CD4-positive, alpha-beta memory T cell (primary cell): Measurements from ENCODE around the gene TGFBR1. TPM values are rescaled to one million over a fixed set of nuclear protein-coding genes. Genes with fewer than 3 reads are reported as not detected.
"Not testable (repeated sequence)": the region's sequence is repeated elsewhere in the genome, so short reads cannot be mapped to it uniquely, and the experiment has no call there.

Experiments
- CTCF ChIA-PET: fragments of 350-600 bp; sonication (Branson Sonifier 250); formaldehyde crosslinking; loops from one replicate; lab custom pipeline; 2021; ENCODE audit warnings: inconsistent platforms; ENCODE audit not compliant: partially characterized antibody; lab: Charles Lee
- POLR2A ChIA-PET: fragments of 350-600 bp; sonication (Branson Sonifier 250); formaldehyde crosslinking; loops from one replicate; lab custom pipeline; 2021; ENCODE audit not compliant: partially characterized antibody; lab: Charles Lee
- DNase-seq, 5 donors: peaks; one replicate each; pipeline versions ENCODE4 v3.0.0 to v3.0.0-alpha.2; 2020 to 2022; ENCODE audit warnings: mixed read lengths in 1 of 5
- H3K27ac ChIP-seq: one replicate; pipeline ENCODE4 v1.7.0; 2013; ENCODE audit warnings: low read depth, low read length
- H3K27me3 ChIP-seq: 2 replicates; pipeline ENCODE4 v1.7.0; 2013; ENCODE audit warnings: mild to moderate bottlenecking, low read length, moderate library complexity; ENCODE audit not compliant: insufficient read depth
- H3K36me3 ChIP-seq: 2 replicates; pipeline ENCODE4 v1.7.0; 2013; ENCODE audit warnings: mild to moderate bottlenecking, low read length, moderate library complexity; ENCODE audit not compliant: insufficient read depth
- H3K4me1 ChIP-seq: 2 replicates; pipeline ENCODE4 v1.7.0; 2013; ENCODE audit warnings: mild to moderate bottlenecking, low read length, moderate library complexity; ENCODE audit not compliant: insufficient read depth
- H3K4me3 ChIP-seq, 2 donors: one replicate each; pipeline ENCODE4 v1.7.0; 2013; ENCODE audit warnings: low read length in 2 of 2, mild to moderate bottlenecking in 1 of 2
- H3K9me3 ChIP-seq, 2 donors: one replicate each; pipeline ENCODE4 v1.7.0; 2013; ENCODE audit warnings: low read length in 2 of 2, control low read depth in 1 of 2; ENCODE audit not compliant: control insufficient read depth in 1 of 2
- H3K27ac Mint-ChIP-seq, 7 donors: one replicate each; pipeline ENCODE4 v1.8.0; 2020 to 2021; ENCODE audit warnings: mixed read lengths in 7 of 7, mild to moderate bottlenecking in 6 of 7, inconsistent platforms in 3 of 7, moderate library complexity in 3 of 7
- H3K27me3 Mint-ChIP-seq, 2 donors: one replicate each; pipeline ENCODE4 v1.8.0; 2020 to 2021; ENCODE audit warnings: mixed read lengths in 2 of 2
- H3K36me3 Mint-ChIP-seq, 2 donors: one replicate each; pipeline ENCODE4 v1.8.0; 2020 to 2021; ENCODE audit warnings: mixed read lengths in 2 of 2, inconsistent platforms in 1 of 2, mild to moderate bottlenecking in 1 of 2
- H3K4me1 Mint-ChIP-seq, 4 donors: one replicate each; pipeline ENCODE4 v1.8.0; 2020 to 2021; ENCODE audit warnings: mixed read lengths in 4 of 4, mild to moderate bottlenecking in 1 of 4
- H3K4me3 Mint-ChIP-seq, 8 donors: one replicate each; pipeline ENCODE4 v1.8.0; 2020 to 2021; ENCODE audit warnings: mixed read lengths in 8 of 8, mild to moderate bottlenecking in 7 of 8, moderate library complexity in 6 of 8, inconsistent platforms in 3 of 8
- H3K9me3 Mint-ChIP-seq, 8 donors: one replicate each; pipeline ENCODE4 v1.8.0; 2020 to 2021; ENCODE audit warnings: mixed read lengths in 8 of 8, mild to moderate bottlenecking in 5 of 8, inconsistent platforms in 3 of 8, moderate library complexity in 1 of 8
- intact Hi-C: fragments of 100-400 bp; cut with micrococcal nuclease; formaldehyde crosslinking; loops from one replicate; pipeline ENCODE4 v1.15.1; 2023
- polyA plus RNA-seq, 2 donors: library from polyadenylated mRNA; unstranded; fragments of 300-500 nt; fragmentation: Illumina TruSeq; gene quantifications; one replicate each; pipeline ENCODE4 v1.2.3, GENCODE V29; 2021
- total RNA-seq, 2 experiments: library from RNA; stranded (reverse); gene quantifications; one replicate each; pipeline ENCODE4 v1.2.3, GENCODE V29; 2021

Gene TGFBR1
- total and polyA plus RNA-seq, 4 experiments from 2014 or later, result 19.1 to 27.4 (median 23.9) TPM

DNA sequence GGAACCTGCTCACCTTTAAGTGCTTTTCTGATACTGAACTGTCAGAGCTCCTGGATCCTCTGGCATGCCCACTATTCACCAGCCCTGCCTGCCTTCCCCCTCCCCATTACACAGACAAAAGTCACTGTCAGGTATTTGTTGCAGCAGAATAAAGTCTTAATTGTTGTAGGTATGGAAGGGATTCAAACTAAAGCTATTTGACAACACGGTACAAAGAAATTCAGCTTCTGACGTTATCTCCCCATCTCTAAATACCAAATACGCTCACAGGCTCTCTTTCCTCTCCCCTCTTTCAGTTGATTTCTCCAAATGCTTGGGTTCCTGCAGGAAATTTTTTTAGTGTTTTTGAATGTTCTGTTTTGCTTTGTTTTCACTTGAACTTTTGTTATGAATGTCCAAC lies 9.3 kb upstream of the TGFBR1 start:
- no peaks in the 10 kb centered on the region for H3K9me3 ChIP-seq
- ChIA-PET POLR2A (interaction anchor here (5.5 kb wide), 1 partner anchor 8 kb away, joined by 31 read pairs; the partner anchor contains the start of gene TGFBR1), CTCF (no interaction called here)
- H3K36me3 ChIP-seq, result no peaks in the 10 kb centered on the region
- no peak overlapping the region for H3K4me3 ChIP-seq
- no peaks in the 10 kb centered on the region for H3K27me3 ChIP-seq
- H3K27ac Mint-ChIP-seq, result peak overlapping the region in 1 of 7 donors; percentile 35
- H3K27me3 Mint-ChIP-seq, result no peaks in the 10 kb centered on the region
- no peak for DNase-seq
- peaks cover 31 to 72% (median 49%) of the 10 kb centered on the region in 4 donors for H3K4me1 Mint-ChIP-seq
- no peak overlapping the region for H3K27ac ChIP-seq
- H3K36me3 Mint-ChIP-seq, result no peaks in the 10 kb centered on the region
- intact Hi-C loops, result no loop called here
- no peak overlapping the region for H3K4me3 Mint-ChIP-seq
- peaks cover 40% of the 10 kb centered on the region for H3K4me1 ChIP-seq
- peaks cover 0 to 6% (median 1%) of the 10 kb centered on the region in 8 donors for H3K9me3 Mint-ChIP-seq

DNA sequence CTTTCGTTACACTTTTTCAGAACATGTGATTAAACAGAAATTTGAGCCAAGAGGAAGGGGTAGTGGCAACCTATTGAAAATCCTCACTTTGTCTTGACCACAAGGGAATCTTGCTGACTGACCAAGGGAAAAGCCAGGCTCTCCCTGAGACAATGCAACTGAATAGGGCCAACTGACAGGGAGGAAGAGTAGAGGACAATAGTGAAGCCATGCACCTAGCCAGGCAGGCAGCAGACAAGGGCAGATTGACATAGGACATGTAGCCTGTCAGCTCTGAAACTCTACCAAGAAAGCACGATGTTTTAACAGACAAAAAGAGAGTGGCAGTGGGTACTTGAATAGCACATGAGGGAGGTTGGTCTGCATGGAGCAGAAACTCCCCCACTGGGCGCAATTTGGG lies 8.5 kb upstream of the TGFBR1 start:
- ChIA-PET POLR2A (interaction anchor here (1.4 kb wide), 1 partner anchor 39 kb away, joined by 3 read pairs; no protein-coding TSS in a partner anchor), CTCF (no interaction called here)
- intact Hi-C loops, result no loop called here

DNA sequence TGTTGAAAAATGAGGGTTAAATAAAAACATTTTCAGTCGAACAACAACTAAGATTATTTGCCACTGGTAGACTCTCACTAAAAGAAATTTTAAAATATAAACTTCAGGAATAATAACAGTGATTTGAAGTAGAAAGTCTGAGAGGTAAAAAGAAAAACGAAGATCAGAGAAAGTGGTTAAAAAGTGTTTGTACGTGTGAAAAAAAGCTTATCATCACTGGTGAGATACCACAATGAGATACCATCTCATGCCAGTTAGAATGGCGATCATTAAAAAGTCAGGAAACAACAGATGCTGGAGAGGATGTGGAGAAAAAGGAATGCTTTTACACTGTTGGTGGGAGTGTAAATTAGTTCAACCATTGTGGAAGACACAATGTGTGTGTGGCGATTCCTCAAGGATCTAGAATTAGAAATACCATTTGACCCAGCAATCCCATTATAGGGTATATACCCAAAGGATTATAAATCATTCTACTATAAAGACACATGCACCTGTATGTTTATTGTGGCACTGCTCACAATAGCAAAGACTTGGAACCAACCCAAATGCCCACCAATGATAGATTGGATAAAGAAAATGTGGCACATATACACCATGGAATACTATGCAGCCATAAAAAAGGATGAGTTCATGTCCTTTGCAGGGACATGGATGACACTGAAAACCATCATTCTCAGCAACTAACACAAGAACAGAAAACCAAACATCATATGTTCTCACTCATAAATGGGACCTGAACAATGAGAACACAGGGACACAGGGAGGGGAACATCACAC lies 4.9 kb upstream of the TGFBR1 start:
- H3K27ac ChIP-seq, H3K4me3 ChIP-seq, H3K9me3 Mint-ChIP-seq, H3K27me3 Mint-ChIP-seq, CTCF ChIA-PET, DNase-seq, H3K27me3 ChIP-seq, H3K9me3 ChIP-seq, H3K36me3 ChIP-seq, H3K36me3 Mint-ChIP-seq: not testable (repeated sequence)
- H3K4me3 Mint-ChIP-seq, result peak overlapping the region in 1 of 8 donors; percentile 27
- H3K27ac Mint-ChIP-seq, result peak overlapping the region in 4 of 7 donors; percentile 6 to 66 (median 22)
- POLR2A ChIA-PET, result interaction anchor here (1.6 kb wide), 1 partner anchor 42 kb away, joined by 4 read pairs; no protein-coding TSS in a partner anchor
- peaks cover 24 to 59% (median 36%) of the 10 kb centered on the region in 4 donors for H3K4me1 Mint-ChIP-seq
- intact Hi-C loops, result loop anchor here (5.0 kb wide), 1 partner anchor 37 kb away; no protein-coding TSS in a partner anchor
- H3K4me1 ChIP-seq, result peaks cover 24% of the 10 kb centered on the region

More for the DNA sequence above, 8.5 kb upstream of the TGFBR1 start:
- Histone ChIP-seq H3K36me3 (no peaks in the 10 kb centered on the region), H3K9me3 (no peaks in the 10 kb centered on the region), H3K4me1 (peaks cover 31% of the 10 kb centered on the region), H3K4me3 (no peak overlapping the region), H3K27me3 (no peaks in the 10 kb centered on the region), H3K27ac (no peak overlapping the region)
- H3K4me3 Mint-ChIP-seq, result no peak overlapping the region
- H3K4me1 Mint-ChIP-seq, result peaks cover 28 to 66% (median 47%) of the 10 kb centered on the region in 4 donors
- no peak for DNase-seq
- peak overlapping the region in 1 of 7 donors; percentile 68 for H3K27ac Mint-ChIP-seq
- peaks cover 0 to 9% (median 1%) of the 10 kb centered on the region in 8 donors for H3K9me3 Mint-ChIP-seq
- no peaks in the 10 kb centered on the region for H3K36me3 Mint-ChIP-seq
- H3K27me3 Mint-ChIP-seq, result no peaks in the 10 kb centered on the region

DNA sequence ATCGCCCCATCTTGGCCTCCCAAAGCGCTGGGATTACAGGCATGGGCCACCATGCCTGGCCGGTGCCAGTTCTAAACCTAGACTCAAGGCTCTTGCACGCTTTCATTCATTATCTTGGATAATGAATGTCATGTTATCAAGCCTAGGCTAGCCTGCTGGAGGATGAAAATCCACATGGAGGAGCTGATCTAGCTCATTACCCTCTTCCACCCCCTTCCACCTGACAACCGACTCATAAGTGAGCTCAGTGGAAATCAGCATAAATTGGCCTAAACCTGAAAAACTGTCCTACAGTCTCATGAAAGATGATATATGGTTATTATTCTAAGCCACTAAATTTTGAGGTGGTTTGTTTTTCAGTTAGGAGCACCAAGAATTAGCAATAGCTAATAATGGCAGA lies 3.6 kb upstream of the TGFBR1 start:
- no peak overlapping the region for H3K27ac ChIP-seq
- ChIA-PET CTCF (interaction anchor here (0.8 to 4.8 kb wide), 5 partner anchors 8 to 126 kb away, joined by 4 to 71 read pairs (median 6); no protein-coding TSS in a partner anchor), POLR2A (interaction anchor here (0.7 to 7.9 kb wide), 5 partner anchors 8 to 42 kb away, joined by 3 to 82 read pairs (median 3); no protein-coding TSS in a partner anchor)
- intact Hi-C loops, result loop anchor here (5.0 kb wide), 1 partner anchor 36 kb away; no protein-coding TSS in a partner anchor
- peaks cover 28% of the 10 kb centered on the region for H3K4me1 ChIP-seq
- H3K27me3 ChIP-seq, result no peaks in the 10 kb centered on the region
- H3K36me3 Mint-ChIP-seq, result peaks cover 0 to 8% of the 10 kb centered on the region in 2 donors
- peaks cover 0 to 9% (median 1%) of the 10 kb centered on the region in 8 donors for H3K9me3 Mint-ChIP-seq
- H3K27me3 Mint-ChIP-seq, result no peaks in the 10 kb centered on the region
- no peak overlapping the region for H3K4me3 Mint-ChIP-seq
- H3K4me3 ChIP-seq, result no peak overlapping the region
- no peaks in the 10 kb centered on the region for H3K36me3 ChIP-seq
- no peaks in the 10 kb centered on the region for H3K9me3 ChIP-seq
- DNase-seq, result no peak
- peaks cover 28 to 54% (median 38%) of the 10 kb centered on the region in 4 donors for H3K4me1 Mint-ChIP-seq
- peak overlapping the region in 1 of 7 donors; percentile 25 for H3K27ac Mint-ChIP-seq

DNA sequence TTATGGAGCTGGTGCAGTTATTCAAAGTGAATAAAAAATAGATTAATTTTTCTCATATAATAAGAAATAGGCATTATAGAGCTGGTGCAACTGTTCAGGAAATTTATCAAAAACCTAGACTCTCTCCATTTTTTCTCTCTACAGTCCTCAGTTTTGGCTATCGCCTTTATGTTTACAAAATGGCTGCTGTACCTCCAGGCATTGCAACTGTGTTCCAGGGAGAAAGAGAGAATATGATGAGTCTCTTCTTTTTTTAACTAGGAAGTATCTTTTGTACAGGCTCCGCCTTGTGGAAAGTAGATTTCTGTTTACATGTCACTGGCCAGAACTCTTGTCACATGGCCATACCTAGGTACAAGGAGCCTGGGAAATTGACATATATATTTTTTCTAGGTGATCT lies 3.1 kb upstream of the TGFBR1 start:
- H3K27me3 Mint-ChIP-seq, result no peaks in the 10 kb centered on the region
- H3K27ac Mint-ChIP-seq, result peak overlapping the region in 2 of 7 donors; percentile 26 to 87
- peaks cover 0 to 9% (median 1%) of the 10 kb centered on the region in 8 donors for H3K9me3 Mint-ChIP-seq
- POLR2A ChIA-PET, result interaction anchor here (0.7 to 7.9 kb wide), 5 partner anchors 9 to 43 kb away, joined by 3 to 82 read pairs (median 3); no protein-coding TSS in a partner anchor
- CTCF ChIA-PET, result interaction anchor here (0.8 to 4.8 kb wide), 7 partner anchors 9 to 126 kb away, joined by 4 to 71 read pairs (median 11); no protein-coding TSS in a partner anchor
- H3K4me1 ChIP-seq, result peaks cover 34% of the 10 kb centered on the region
- no peak overlapping the region for H3K4me3 ChIP-seq
- DNase-seq, result no peak
- peaks cover 0 to 8% of the 10 kb centered on the region in 2 donors for H3K36me3 Mint-ChIP-seq
- no peak overlapping the region for H3K27ac ChIP-seq
- intact Hi-C loops, result loop anchor here (5.0 kb wide), 1 partner anchor 35 kb away; no protein-coding TSS in a partner anchor
- no peaks in the 10 kb centered on the region for H3K36me3 ChIP-seq
- peaks cover 28 to 54% (median 40%) of the 10 kb centered on the region in 4 donors for H3K4me1 Mint-ChIP-seq
- H3K27me3 ChIP-seq, result no peaks in the 10 kb centered on the region
- H3K4me3 Mint-ChIP-seq, result no peak overlapping the region
- H3K9me3 ChIP-seq, result no peaks in the 10 kb centered on the region

DNA sequence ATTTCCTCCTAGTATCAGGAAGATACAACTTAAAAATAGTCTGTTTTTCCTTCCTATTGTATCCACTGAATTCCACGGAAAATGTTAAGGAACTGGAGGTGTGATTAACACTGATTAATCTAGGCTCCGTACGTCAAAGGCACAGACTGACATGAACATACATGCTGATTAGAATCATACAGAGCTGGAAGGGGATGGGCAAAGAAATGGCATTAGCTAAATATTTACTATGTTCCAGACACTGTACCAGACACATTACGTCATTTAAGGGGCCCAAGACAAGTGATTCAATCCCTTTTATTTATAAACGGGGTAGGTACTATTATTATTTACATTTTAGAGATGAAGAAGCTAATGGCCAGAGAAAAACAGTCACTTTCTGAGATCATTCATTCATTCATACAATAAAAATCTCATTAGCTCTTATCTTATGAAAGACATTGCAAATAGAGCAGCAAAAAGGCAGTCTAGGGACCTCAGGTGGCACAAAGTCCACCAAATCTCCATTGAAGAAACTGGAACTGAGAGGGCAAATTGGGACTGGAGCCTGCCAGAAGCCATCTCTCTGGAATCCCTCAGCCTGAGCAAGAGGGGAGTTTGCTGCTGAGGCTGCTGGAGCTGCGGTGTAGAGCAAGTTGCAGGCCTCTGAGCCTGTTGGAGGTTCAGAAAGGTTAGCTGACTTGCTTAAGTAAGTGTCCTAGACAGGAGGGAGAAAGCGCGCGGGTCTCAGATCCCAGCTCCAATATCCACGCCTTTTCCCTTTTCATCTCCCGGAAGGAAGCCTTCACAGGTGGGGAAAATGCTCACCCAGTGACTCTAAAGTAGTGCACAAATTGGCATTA lies 1.6 kb upstream of the TGFBR1 start:
- peaks cover 0 to 9% (median 1%) of the 10 kb centered on the region in 8 donors for H3K9me3 Mint-ChIP-seq
- Histone ChIP-seq H3K27me3 (no peaks in the 10 kb centered on the region), H3K4me3 (no peak overlapping the region), H3K9me3 (no peaks in the 10 kb centered on the region), H3K27ac (no peak overlapping the region), H3K36me3 (no peaks in the 10 kb centered on the region), H3K4me1 (peaks cover 48% of the 10 kb centered on the region)
- H3K27me3 Mint-ChIP-seq, result no peaks in the 10 kb centered on the region
- intact Hi-C loops, result loop anchor here (5.0 kb wide), 1 partner anchor 34 kb away; no protein-coding TSS in a partner anchor
- CTCF ChIA-PET, result interaction anchor here (0.6 to 4.8 kb wide), 17 partner anchors 9 to 297 kb away, joined by 3 to 71 read pairs (median 5); no protein-coding TSS in a partner anchor
- DNase-seq, result no peak
- peaks cover 0 to 8% of the 10 kb centered on the region in 2 donors for H3K36me3 Mint-ChIP-seq
- H3K27ac Mint-ChIP-seq, result peak overlapping the region in 6 of 7 donors; percentile 9 to 95 (median 82)
- H3K4me1 Mint-ChIP-seq, result peaks cover 39 to 62% (median 50%) of the 10 kb centered on the region in 4 donors
- peak overlapping the region; percentile 82 to 96 (median 88) for H3K4me3 Mint-ChIP-seq
- POLR2A ChIA-PET, result interaction anchor here (1.2 to 7.9 kb wide), 15 partner anchors 10 to 51 kb away, joined by 3 to 82 read pairs (median 12); no protein-coding TSS in a partner anchor
